Measurements from ENCODE around the gene TRPM2.

The TRPM2 gene

GRCh38 chr21:44322621-44323325 lies 30.6 kb upstream of the TRPM2 start:
- no peak for DNase-seq

GRCh38 chr21:44323591-44323990 lies 29.8 kb upstream of the TRPM2 start:
- no peak for DNase-seq

- no peak for DNase-seq
These were observed 29.1 kb upstream of the TRPM2 start for GRCh38 chr21:44324106-44324853.

DNA sequence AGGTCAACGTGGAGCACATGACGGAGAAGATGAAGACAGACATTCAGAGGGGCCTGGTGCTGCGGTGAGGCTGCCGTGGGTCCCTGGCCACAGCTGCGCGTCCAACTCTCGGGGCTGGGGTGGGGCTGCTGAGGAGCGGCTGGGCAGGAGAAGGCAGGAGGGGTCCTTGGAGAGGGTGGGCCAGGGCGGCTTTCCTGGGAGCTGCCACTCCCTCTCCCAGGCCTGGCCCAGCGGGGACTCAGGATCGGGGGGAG lies 28.6 kb upstream of the TRPM2 start:
- no peak for DNase-seq

DNA sequence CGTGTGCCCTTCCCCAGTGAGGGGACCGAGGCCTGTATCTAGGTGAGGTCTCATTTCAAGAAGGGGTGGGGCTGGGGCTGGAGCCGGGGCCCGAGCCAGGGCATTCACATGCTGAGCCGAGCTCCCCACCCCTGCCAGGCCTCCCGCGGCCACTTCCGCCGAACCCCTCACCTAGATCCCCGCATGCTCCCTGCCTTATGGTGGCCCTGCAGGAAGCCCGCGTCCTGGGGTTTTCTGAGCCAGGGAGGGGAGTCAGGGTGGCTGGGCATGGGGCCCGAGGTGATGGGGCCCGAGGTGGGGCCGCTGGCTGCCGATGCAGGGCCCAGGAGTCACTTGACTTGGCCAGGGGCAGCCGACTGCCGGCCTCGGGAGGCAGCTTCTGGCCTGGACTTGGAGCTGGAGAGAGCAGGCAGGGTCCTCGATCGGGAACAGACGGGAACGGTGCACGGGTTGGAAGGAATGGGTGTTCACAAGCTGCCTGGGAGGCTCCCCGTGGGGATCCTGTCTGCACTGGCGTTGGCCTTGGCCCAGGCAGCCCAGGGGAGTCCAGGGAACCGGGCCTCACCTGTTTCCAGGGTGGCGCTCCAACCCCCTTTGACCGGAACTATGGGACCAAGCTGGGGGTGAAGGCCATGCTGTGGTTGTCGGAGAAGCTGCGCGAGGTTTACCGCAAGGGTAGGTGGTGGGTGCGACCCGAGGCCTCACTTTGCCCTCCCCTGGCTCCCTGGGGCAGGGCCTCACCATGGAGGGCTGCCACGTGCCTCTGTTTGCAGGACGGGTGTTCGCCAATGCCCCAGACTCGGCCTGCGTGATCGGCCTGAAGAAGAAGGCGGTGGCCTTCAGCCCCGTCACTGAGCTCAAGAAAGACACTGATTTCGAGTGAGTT lies 27.8 kb upstream of the TRPM2 start:
- DNase-seq: no peak

DNA sequence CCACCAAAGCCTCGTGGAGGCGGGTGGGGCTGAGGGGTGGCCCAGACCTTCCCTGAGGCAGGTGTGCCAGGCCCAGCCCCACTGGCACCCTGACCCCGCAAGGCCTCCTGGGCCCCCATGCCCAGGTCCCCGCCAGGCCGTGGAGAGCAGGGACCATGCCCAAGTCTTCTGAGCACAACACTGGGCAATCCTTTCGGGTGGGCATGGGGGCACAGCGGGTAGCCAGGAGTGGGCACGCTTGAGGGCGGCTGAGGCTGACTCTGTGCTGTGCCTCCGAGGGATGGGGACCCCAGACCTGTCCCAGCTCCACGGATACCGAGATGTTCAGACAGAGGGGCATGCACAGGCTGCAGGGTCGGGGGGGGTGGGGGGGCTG lies 27.2 kb upstream of the TRPM2 start:
- no peak for DNase-seq

- DNase-seq: no peak
These were observed 26.5 kb upstream of the TRPM2 start for GRCh38 chr21:44326716-44327602.

GRCh38 chr21:44327603-44327974 lies 25.8 kb upstream of the TRPM2 start:
- DNase-seq: no peak

DNA sequence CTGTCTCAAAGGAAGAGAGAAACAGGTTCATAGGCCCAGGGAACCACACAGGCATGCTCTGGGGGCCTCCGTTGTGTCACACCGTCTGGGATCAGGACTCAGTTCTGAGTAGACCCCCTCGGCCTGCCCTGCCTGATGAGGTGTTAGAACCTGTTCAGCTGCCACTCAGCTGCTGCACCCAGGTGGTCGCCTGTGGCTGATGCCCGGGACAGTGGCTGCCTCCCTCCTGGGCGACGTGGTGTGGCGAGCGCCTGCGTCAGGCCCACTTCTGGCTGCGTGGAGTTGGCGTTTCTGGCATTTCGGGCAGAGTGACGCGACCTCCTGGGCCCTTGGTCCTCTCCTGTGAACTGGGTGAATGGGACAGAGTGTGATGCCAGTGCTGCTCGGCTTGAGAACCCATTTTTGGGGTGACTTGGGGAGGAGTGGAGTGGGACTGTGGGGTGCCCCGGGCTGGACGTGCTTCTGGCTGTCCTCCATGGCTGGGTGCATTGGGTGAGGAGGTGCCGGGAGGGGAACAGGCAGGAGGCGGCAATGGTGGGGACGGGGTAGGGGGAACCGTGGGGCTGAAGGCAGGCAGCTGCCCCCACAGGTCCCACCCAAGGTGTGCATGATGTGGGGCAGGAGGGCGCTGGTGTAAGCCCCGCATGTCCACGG lies 25.1 kb upstream of the TRPM2 start:
- no peak for DNase-seq

GRCh38 chr21:44329086-44329889 lies 24.1 kb upstream of the TRPM2 start:
- DNase-seq: no peak

DNA sequence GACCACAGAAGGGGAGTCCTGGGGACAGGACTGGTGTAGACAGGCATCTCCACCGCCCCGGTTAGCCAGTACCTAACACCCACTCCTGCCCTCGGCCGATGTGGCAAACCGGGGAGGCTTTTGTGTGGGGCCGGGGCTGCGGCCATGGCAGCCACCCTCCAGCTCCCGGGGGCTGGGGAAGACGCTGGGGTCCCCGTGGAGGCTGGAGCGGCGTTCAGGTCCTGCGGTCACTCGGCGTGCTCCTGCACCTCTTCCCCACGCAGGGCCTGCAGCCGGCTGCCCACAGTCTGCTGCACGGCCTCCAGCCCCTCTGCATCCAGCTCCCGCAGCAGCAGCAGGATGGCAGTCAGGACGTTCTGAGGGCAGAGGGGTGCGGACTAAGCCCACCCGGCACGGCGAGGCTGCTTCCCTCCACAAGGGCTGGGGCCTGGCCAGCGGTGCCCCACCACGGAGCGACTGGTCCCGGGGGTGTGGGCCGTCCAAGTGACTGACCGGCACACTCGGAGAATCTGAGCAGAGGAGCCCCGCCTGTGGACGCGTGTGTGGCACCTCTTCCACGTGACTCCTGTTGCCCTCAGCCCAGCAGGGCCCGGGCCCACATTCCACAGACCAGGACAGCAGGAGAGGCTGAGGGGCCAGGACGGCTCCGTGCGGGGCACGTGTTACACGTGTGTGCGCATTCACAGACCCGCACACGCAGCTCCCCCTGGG lies 23.3 kb upstream of the TRPM2 start:
- no peak for DNase-seq

DNA sequence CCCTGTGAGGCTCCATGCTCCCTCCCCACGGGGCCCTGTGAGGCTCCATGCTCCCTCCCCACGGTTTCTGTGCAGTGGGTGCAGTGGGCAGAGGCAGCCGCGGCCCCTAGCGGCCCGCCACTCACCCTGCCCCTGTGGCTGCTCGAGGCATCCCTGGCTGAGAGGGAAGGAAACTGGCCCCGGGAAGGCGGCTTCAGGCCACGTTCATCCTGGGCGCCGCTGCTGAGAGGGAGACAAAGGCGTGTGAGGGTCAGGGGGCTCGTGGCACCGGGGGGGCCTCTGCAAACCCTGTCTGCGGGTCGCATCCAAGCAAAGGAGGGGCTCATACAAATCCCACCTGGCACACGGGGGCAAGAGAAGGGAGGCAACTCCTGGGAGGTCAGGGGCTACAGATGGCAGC lies 22.7 kb upstream of the TRPM2 start:
- no peak for DNase-seq

GRCh38 chr21:44331209-44331608 lies 22.2 kb upstream of the TRPM2 start:
- DNase-seq: no peak

- no peak for DNase-seq
These were observed 21.6 kb upstream of the TRPM2 start for GRCh38 chr21:44331650-44332307.

DNA sequence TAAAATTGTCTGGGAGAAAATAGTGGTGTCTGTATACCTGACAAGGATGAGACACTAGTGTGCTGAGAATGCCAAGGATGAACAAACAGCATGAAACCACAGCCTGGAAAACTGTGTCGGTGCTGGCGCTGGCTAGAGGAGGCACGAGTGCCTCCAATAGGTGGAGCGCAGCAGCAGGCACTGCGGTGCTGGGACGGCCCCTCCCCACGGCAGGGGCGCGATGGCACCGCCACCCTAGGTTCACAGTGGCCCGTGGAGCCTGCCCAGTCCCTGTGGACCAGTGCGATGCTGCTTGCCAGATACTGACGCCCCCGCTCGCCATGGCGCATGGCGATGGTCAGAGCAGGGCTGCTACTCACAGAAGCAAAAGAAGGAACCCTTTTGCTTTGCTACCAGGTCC lies 21.0 kb upstream of the TRPM2 start:
- no peak for DNase-seq

DNA sequence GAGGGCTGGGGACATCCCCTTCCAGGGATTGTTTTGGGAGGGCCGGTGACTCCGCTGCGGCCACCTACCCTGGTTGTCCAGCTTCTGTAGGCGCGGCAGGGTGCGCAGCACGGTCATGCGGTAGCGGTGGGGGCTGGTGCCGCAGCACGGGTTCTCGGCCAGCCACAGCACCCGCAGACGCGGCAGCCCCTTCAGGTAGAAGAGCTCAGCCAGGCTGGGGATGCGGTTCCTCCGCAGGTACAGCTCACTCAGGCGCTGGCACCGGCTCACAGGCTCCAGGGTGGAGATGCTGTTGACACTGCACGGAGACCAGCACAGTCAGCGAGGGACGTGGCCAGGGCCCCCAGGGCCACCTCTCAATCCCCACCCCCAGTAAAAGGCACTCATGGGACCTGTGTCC lies 20.5 kb upstream of the TRPM2 start:
- no peak for DNase-seq

DNA sequence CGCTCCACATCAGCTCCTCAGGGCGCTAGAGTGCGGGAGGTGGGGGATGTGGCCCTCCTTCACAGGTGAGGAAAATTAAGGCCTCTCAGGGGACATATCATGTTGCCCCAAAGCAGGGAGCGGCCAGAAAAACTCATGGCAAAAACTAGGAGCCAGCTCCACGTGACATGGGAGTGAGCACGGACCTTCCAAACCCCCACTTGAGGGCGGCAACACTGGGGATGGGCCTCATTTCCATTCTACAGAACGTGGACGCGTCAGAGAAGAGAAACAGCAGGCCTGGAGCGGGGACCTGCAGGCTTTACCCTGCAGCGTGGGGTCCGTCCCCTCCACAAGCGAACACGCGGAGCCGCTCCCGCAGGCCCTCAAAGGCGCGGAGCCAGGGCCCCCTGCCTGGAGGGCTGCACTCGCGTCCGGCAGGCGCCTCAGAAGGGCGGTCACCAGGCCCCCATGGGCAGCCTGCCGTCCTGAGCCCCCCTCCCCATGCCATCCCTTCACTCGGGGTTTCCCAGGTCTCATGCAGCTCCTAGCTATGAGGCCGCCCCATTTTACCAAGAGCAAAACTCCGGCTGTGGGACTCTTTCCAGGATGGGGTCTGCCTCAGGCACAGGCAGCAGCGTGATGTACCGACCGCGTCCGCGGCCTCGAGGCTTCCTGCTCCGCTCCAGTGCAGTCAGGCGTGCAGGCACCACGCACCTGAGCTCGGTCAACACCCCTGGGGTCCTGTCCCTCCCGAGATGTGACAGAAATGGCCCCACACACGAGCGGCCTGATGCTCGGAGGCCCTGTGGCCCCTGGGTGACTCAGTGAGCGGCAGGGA lies 19.7 kb upstream of the TRPM2 start:
- no peak for DNase-seq

GRCh38 chr21:44334329-44335030 lies 18.9 kb upstream of the TRPM2 start:
- DNase-seq: no peak
